GM23248 (cell line): Measurements from ENCODE around the gene MSH3.

Experiments
- EZH2 ChIP-seq: fragments of 200-600 bp; sonication (generic); IDR thresholded peaks from 2 replicates; pipeline ENCODE4 v1.6.1; 2018; ENCODE audit warnings: antibody characterized with exemption, mild to moderate bottlenecking; ENCODE audit not compliant: insufficient read depth, poor library complexity, severe bottlenecking
- EZH2phosphoT487 ChIP-seq: fragments of 200-600 bp; sonication (generic); IDR thresholded peaks from 2 replicates; pipeline ENCODE4 v1.6.1; 2018; ENCODE audit warnings: antibody characterized with exemption, moderate library complexity, mild to moderate bottlenecking, low read depth; ENCODE audit not compliant: insufficient read depth

GRCh38 chr5:80877592-80877991 is 223.1 kb downstream of the MSH3 start:
- TF ChIP-seq EZH2phosphoT487: no peak
- no peak for TF ChIP-seq EZH2
